GM19043 (cell line): ENCODE measurements around the gene SLC29A3.

Experiments used
- ATAC-seq: cut with Tn5 transposase; IDR thresholded peaks from one replicate; pipeline ENCODE4 v1.9.1; 2021; ENCODE audit warnings: low read depth; ENCODE audit not compliant: unreplicated experiment

SLC29A3 gene

GRCh38 chr10:71388583-71389310 is 69.7 kb downstream of the SLC29A3 start:
- no peak for ATAC-seq

- ATAC-seq = no peak
These were observed 70.9 kb downstream of the SLC29A3 start for GRCh38 chr10:71389768-71390460.

GRCh38 chr10:71390461-71390835 is 71.4 kb downstream of the SLC29A3 start:
- ATAC-seq = no peak

GRCh38 chr10:71390921-71391690 is 72.0 kb downstream of the SLC29A3 start:
- no peak for ATAC-seq

GRCh38 chr10:71391701-71392100 is 72.6 kb downstream of the SLC29A3 start:
- no peak for ATAC-seq

- ATAC-seq = no peak
These were observed 73.2 kb downstream of the SLC29A3 start for GRCh38 chr10:71392292-71392691.

GRCh38 chr10:71392791-71393781 is 74.0 kb downstream of the SLC29A3 start:
- ATAC-seq = no peak

GRCh38 chr10:71393841-71394475 is 74.9 kb downstream of the SLC29A3 start:
- ATAC-seq = no peak

GRCh38 chr10:71394926-71395562 is 76.0 kb downstream of the SLC29A3 start:
- ATAC-seq = no peak

GRCh38 chr10:71395621-71396020 is 76.6 kb downstream of the SLC29A3 start:
- no peak for ATAC-seq

GRCh38 chr10:71396084-71396710 is 77.1 kb downstream of the SLC29A3 start:
- no peak for ATAC-seq

GRCh38 chr10:71396711-71397295 is 77.7 kb downstream of the SLC29A3 start, which contains the start of gene CDH23:
TSS of gene CDH23 (plus strand) at chr10:71396920. CDS start at chr10:71439832, 42,912 bp downstream.
- ATAC-seq = no peak

GRCh38 chr10:71397296-71398212 is 78.5 kb downstream of the SLC29A3 start:
- ATAC-seq = no peak

- no peak for ATAC-seq
These were observed 79.9 kb downstream of the SLC29A3 start for GRCh38 chr10:71398976-71399375.

- no peak for ATAC-seq
These were observed 80.9 kb downstream of the SLC29A3 start for GRCh38 chr10:71399946-71400345.

- ATAC-seq = no peak
These were observed 82.0 kb downstream of the SLC29A3 start for GRCh38 chr10:71401056-71401455.

- no peak for ATAC-seq
These were observed 82.9 kb downstream of the SLC29A3 start for GRCh38 chr10:71402005-71402404.
